NCI-H1694 (cell line): ENCODE measurements around the gene CCDC92B.
"Not testable (repeated sequence)": the region's sequence is repeated elsewhere in the genome, so short reads cannot be mapped to it uniquely, and the experiment has no call there.

Experiments used
- DNase-seq: peaks from one replicate; lab custom pipeline; 2025; lab: John Stamatoyannopoulos, UW

The CCDC92B gene

GRCh38 chr17:2689411-2690164, 59.9 kb downstream of the CCDC92B start:
- DNase-seq, result no peak

GRCh38 chr17:2688351-2689342, 60.8 kb downstream of the CCDC92B start:
- DNase-seq, result no peak

DNA sequence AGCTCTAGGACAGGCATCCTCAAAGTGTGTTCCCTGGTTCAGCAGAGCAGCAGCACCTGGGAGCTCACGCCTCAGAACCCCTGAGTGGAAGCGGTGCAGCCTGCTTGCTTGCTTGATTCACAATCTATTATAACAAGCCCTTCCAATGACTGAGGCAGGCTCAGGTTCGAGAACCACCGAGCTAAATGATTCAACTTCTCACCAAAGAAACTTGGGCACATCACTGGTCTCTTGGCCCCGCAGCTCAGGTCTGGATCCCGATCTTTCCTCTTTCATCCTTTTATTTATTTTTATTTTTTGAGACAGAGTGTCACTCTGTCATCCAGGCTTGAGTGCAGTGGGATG, 62.4 kb downstream of the CCDC92B start:
- DNase-seq, result no peak

DNA sequence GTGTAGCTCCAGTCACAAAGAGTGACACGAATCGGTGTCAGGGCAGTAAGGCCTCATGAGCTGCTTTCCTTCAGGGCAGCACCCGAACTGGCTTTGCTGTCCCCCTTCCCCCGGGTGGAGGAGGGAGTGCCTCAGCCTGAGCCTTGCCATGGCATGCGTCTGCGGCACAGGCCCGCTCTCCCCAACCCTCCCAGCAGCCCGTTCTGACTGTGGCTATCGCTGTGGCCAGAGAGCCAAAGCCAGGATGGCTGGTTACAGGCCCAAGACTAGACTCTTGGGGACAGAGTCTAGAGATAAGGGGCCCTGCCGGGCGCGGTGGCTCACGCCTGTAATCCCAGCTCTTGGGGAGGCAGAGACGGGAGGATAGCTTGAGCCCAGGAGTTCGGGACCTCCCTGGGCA, 63.8 kb downstream of the CCDC92B start:
- no peak for DNase-seq

GRCh38 chr17:2684549-2684948, 64.9 kb downstream of the CCDC92B start:
- DNase-seq, result no peak

DNA sequence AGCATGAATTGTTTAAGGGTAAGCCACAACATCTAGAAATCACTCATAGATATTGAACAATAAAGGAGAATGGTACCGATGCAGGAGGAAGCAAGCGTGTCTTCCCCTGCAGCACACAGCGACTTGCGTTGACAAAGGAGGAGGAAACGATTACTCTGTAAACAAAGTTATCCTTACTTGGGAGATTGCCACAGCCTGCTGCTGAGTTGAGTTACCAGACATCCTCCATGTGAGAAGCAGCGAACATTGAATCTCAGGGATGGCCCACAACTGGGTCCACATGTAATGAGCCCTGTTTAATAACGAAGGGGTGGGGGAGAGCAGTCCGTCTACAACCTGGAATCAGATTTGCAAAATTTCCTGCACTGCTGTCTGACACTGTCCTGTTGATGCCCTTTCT, 65.5 kb downstream of the CCDC92B start:
- DNase-seq, result no peak

- DNase-seq, result no peak
Measured at GRCh38 chr17:2682176-2682938, 67.1 kb downstream of the CCDC92B start.

DNA sequence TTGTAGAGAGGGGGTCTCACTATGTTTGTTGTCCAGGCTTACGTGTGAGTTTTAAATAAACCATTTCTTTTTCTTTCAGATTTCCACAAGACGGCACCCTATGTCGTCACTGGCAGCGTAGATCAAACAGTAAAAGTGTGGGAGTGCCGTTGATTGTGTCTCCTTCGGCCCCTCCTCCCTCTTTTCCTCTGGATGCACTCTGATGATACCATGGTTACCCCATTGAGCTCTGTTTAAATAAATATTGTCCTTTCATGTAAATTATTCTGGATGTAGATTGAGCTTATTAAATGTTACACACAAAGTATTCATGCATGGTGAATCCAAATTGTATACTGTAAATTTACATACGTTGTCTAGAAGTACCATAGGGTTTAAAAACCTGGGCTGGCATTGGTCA, 67.8 kb downstream of the CCDC92B start:
- DNase-seq, result no peak

GRCh38 chr17:2680961-2681360, 68.5 kb downstream of the CCDC92B start:
- DNase-seq, result no peak

DNA sequence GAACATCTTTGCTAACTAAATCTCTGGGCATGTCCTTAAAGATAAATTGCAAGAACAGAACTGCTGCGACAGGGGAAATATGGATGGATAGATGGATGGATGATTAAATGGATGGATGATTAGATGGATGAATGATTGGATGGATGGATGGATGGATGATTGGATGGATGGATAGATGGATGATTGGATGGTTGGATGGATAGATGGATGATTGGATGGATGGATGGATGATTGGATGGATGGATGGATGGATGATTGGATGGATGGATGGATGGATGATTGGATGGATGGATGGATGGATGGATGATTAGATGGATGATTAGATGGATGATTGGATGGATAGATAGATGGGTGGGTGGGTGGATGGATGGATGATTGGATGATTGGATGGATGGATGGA, 70.2 kb downstream of the CCDC92B start:
- DNase-seq, result not testable (repeated sequence)
